H9 (cell line): Measurements from ENCODE around the gene TTC12. TPM values are rescaled to one million over a fixed set of nuclear protein-coding genes. Genes with fewer than 3 reads are reported as not detected.

Experiments
- DNase-seq: peaks from one replicate; pipeline ENCODE4 v3.0.0-alpha.2; 2017
- H2AFZ ChIP-seq: one replicate; pipeline ENCODE4 v1.6.1; 2013; ENCODE audit warnings: mild to moderate bottlenecking, low read length, control low read depth, moderate library complexity
- H2AK5ac ChIP-seq: 2 replicates; pipeline ENCODE4 v1.6.1; 2013; ENCODE audit warnings: low read length, control low read depth, mixed read lengths; ENCODE audit not compliant: insufficient read length
- H2BK120ac ChIP-seq: one replicate; pipeline ENCODE4 v1.6.1; 2013; ENCODE audit warnings: low read depth, mild to moderate bottlenecking, low read length, control low read depth, inconsistent platforms; ENCODE audit not compliant: poor library complexity, severe bottlenecking
- H2BK12ac ChIP-seq: 2 replicates; pipeline ENCODE4 v1.6.1; 2013; ENCODE audit warnings: low read length, control low read depth, mixed read lengths, low read depth; ENCODE audit not compliant: insufficient read length
- H2BK15ac ChIP-seq: 2 replicates; pipeline ENCODE4 v1.6.1; 2013; ENCODE audit warnings: low read depth, low read length, control low read depth
- H2BK20ac ChIP-seq: one replicate; pipeline ENCODE4 v1.6.1; 2013; ENCODE audit warnings: low read depth, mild to moderate bottlenecking, low read length, control low read depth, inconsistent platforms; ENCODE audit not compliant: poor library complexity, severe bottlenecking
- H2BK5ac ChIP-seq: 2 replicates; pipeline ENCODE4 v1.6.1; 2013; ENCODE audit warnings: low read length, control low read depth, mixed read lengths; ENCODE audit not compliant: insufficient read length
- H3K14ac ChIP-seq: 2 replicates; pipeline ENCODE4 v1.6.1; 2013; ENCODE audit warnings: low read length, control low read depth; ENCODE audit not compliant: insufficient read depth
- H3K18ac ChIP-seq: 2 replicates; pipeline ENCODE4 v1.6.1; 2013; ENCODE audit warnings: low read depth, mild to moderate bottlenecking, mixed read lengths, low read length, control low read depth; ENCODE audit not compliant: insufficient read length
- H3K23ac ChIP-seq: 2 replicates; pipeline ENCODE4 v1.6.1; 2013; ENCODE audit warnings: low read length, control low read depth, mixed read lengths, low read depth; ENCODE audit not compliant: insufficient read length
- H3K23me2 ChIP-seq: 2 replicates; pipeline ENCODE4 v1.6.1; 2013; ENCODE audit warnings: low read depth, mild to moderate bottlenecking, mixed read lengths, low read length, control low read depth; ENCODE audit not compliant: insufficient read length, poor library complexity, severe bottlenecking
- H3K27ac ChIP-seq: 2 replicates; pipeline ENCODE4 v1.5.1; 2013; ENCODE audit warnings: low read length, control low read depth, mixed read lengths, low read depth; ENCODE audit not compliant: insufficient read length
- H3K27me3 ChIP-seq: 2 replicates; pipeline ENCODE4 v1.6.1; 2013; ENCODE audit warnings: low read length, control low read depth, inconsistent platforms; ENCODE audit not compliant: insufficient read depth
- H3K4ac ChIP-seq: 2 replicates; pipeline ENCODE4 v1.6.1; 2013; ENCODE audit warnings: low read depth, mild to moderate bottlenecking, control low read depth, inconsistent platforms, low read length, moderate library complexity
- H3K4me1 ChIP-seq: 2 replicates; pipeline ENCODE4 v1.6.1; 2013; ENCODE audit warnings: low read length, control low read depth, inconsistent platforms; ENCODE audit not compliant: insufficient read depth
- H3K4me2 ChIP-seq: 2 replicates; pipeline ENCODE4 v1.6.1; 2013; ENCODE audit warnings: low read length, control low read depth, mixed read lengths; ENCODE audit not compliant: insufficient read length, insufficient read depth
- H3K56ac ChIP-seq: 2 replicates; pipeline ENCODE4 v1.6.1; 2013; ENCODE audit warnings: low read depth, mild to moderate bottlenecking, mixed read lengths, low read length, control low read depth; ENCODE audit not compliant: insufficient read length
- H3K79me1 ChIP-seq: 2 replicates; pipeline ENCODE4 v1.6.1; 2013; ENCODE audit warnings: low read depth, mild to moderate bottlenecking, moderate library complexity, low read length, control low read depth, inconsistent platforms; ENCODE audit not compliant: insufficient read depth, poor library complexity, severe bottlenecking
- H3K79me2 ChIP-seq: 2 replicates; pipeline ENCODE4 v1.6.1; 2013; ENCODE audit warnings: low read length, control low read depth, inconsistent platforms; ENCODE audit not compliant: insufficient read depth
- H3K9ac ChIP-seq: 2 replicates; pipeline ENCODE4 v1.6.1; 2013; ENCODE audit warnings: low read length, control low read depth, mixed read lengths; ENCODE audit not compliant: insufficient read length; ENCODE audit errors: extremely low read depth
- H3K9me3 ChIP-seq: one replicate; pipeline ENCODE4 v1.6.1; 2013; ENCODE audit warnings: low read depth, low read length, inconsistent platforms; ENCODE audit not compliant: control insufficient read depth
- H3T11ph ChIP-seq: one replicate; pipeline ENCODE4 v1.6.1; 2013; ENCODE audit warnings: mild to moderate bottlenecking, low read length, control low read depth, inconsistent platforms
- H4K20me1 ChIP-seq: one replicate; pipeline ENCODE4 v1.6.1; 2013; ENCODE audit not compliant: control insufficient read depth, insufficient read length, insufficient read depth
- H4K5ac ChIP-seq: 2 replicates; pipeline ENCODE4 v1.6.1; 2013; ENCODE audit warnings: low read depth, mild to moderate bottlenecking, mixed read lengths, low read length, control low read depth; ENCODE audit not compliant: insufficient read length
- H4K8ac ChIP-seq: replicated peaks from 2 replicates; pipeline ENCODE4 v1.6.1; 2013; ENCODE audit warnings: low read length, control low read depth, mixed read lengths, low read depth; ENCODE audit not compliant: insufficient read length
- H4K91ac ChIP-seq: 2 replicates; pipeline ENCODE4 v1.6.1; 2013; ENCODE audit warnings: low read depth, mild to moderate bottlenecking, moderate library complexity, mixed read lengths, low read length, control low read depth; ENCODE audit not compliant: insufficient read length
- H3K27ac Mint-ChIP-seq, 3 experiments: 2 replicates in 2 of 3; 3 replicates in 1 of 3; pipeline ENCODE4 v1.8.0; 2020 to 2021; ENCODE audit warnings: mixed read lengths in 3 of 3, mild to moderate bottlenecking in 1 of 3, moderate library complexity in 1 of 3
- H3K27me3 Mint-ChIP-seq: 2 replicates; pipeline ENCODE4 v1.8.0; 2021; ENCODE audit warnings: low read depth, mild to moderate bottlenecking, moderate library complexity, mixed read lengths
- H3K36me3 Mint-ChIP-seq, 3 experiments: 2 replicates in 2 of 3; 3 replicates in 1 of 3; pipeline ENCODE4 v1.8.0; 2020 to 2021; ENCODE audit warnings: low read depth in 3 of 3, mixed read lengths in 3 of 3; ENCODE audit not compliant: insufficient read depth in 1 of 3
- H3K4me1 Mint-ChIP-seq, 2 experiments: 2 replicates each; pipeline ENCODE4 v1.8.0; 2020; ENCODE audit warnings: mixed read lengths in 2 of 2
- H3K4me3 Mint-ChIP-seq, 2 experiments: 2 replicates in 1 of 2; 3 replicates in 1 of 2; pipeline ENCODE4 v1.8.0; 2020 to 2021; ENCODE audit warnings: mild to moderate bottlenecking in 2 of 2, mixed read lengths in 2 of 2, moderate library complexity in 1 of 2
- H3K9me3 Mint-ChIP-seq, 2 experiments: 2 replicates in 1 of 2; 3 replicates in 1 of 2; pipeline ENCODE4 v1.8.0; 2020; ENCODE audit warnings: mild to moderate bottlenecking in 2 of 2, mixed read lengths in 2 of 2, moderate library complexity in 1 of 2
- CTCF ChIP-seq: fragments of 200-600 bp; sonication (generic); conservative IDR thresholded peaks from 3 replicates; pipeline ENCODE4 v1.8.0; 2021; ENCODE audit warnings: antibody characterized with exemption, mild to moderate bottlenecking
- WGBS: extraction: QIAGEN DNeasy Blood & Tissue Kit; methylation state at CpG from one replicate; pipeline ENCODE4 v1.1.7; 2013; ENCODE audit warnings: missing lambda C conversion rate, low lambda C conversion rate, mixed read lengths; ENCODE audit not compliant: insufficient read length; ENCODE audit errors: extremely low coverage; 5-methylcytosine and 5-hydroxymethylcytosine counted together
- total RNA-seq: library from RNA; stranded (reverse); gene quantifications from 2 replicates; pipeline ENCODE4 v1.2.1, GENCODE V29; 2021

Gene TTC12
- total RNA-seq, 1 experiment from 2014 or later: 8.3 TPM

DNA sequence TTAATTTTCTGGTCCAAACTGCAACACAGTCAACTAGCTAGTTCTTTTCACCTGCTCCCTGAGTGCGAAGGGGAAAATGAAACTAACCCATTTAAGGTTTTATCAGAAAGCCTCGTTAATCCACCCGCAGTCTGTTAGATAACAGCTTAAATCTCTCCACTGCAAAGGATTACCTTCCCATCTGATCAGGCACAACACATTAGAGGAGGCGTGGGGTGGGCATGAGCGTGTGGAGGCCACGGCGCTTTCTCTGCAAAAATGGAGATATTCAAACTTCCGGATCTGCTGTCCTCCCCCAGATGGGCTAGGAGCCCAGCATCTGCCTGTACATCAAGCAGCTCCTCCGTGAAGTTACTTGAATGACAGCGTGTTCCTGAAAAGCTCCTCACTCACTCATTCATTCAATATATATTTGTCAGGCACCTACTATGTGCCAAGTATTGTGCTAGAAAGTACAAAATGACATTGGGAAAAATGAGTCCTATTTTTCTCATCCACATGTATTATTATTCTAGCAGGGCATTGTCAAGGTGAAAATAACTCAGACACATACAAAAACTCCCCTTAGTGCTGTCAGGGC is 59.7 kb downstream of the TTC12 start:
- Histone ChIP-seq H3K14ac (no peak overlapping the region), H2BK12ac (no peak overlapping the region), H2BK5ac (no peak overlapping the region), H4K8ac (no peak overlapping the region), H3K79me1 (no peaks in the 10 kb centered on the region), H3K23ac (no peak overlapping the region), H3K18ac (no peak overlapping the region), H3K27ac (no peak overlapping the region), H4K5ac (no peak overlapping the region), H3K9me3 (no peaks in the 10 kb centered on the region), H3K56ac (no peak overlapping the region), H4K91ac (no peak overlapping the region), H2BK15ac (no peak overlapping the region), H2AFZ (no peak overlapping the region), H3K4me2 (no peak overlapping the region), H4K20me1 (no peaks in the 10 kb centered on the region), H3K4me1 (peaks cover 3% of the 10 kb centered on the region; the same call in 1 of the 2 replicates), H3T11ph (no peak overlapping the region), H3K23me2 (no peaks in the 10 kb centered on the region), H2BK20ac (no peak overlapping the region), H3K79me2 (no peaks in the 10 kb centered on the region), H2AK5ac (no peak overlapping the region), H3K9ac (no peak overlapping the region), H3K27me3 (no peaks in the 10 kb centered on the region), H3K4ac (no peak overlapping the region), H2BK120ac (no peak overlapping the region)
- WGBS: no CpG with 5 or more reads among the region's 10 CpGs
- no peak overlapping the region for H3K4me3 Mint-ChIP-seq
- TF ChIP-seq CTCF: no peak
- H3K27me3 Mint-ChIP-seq: no peaks in the 10 kb centered on the region; the same call in 1 of the 2 replicates
- no peak for DNase-seq
- no peaks in the 10 kb centered on the region for H3K36me3 Mint-ChIP-seq
- H3K4me1 Mint-ChIP-seq: peaks cover 16 to 25% of the 10 kb centered on the region in 2 experiments
- H3K27ac Mint-ChIP-seq: no peak overlapping the region; a peak in 1 of 7 replicates
- H3K9me3 Mint-ChIP-seq: no peaks in the 10 kb centered on the region
